Parathyroid adenoma (tissue), 2 donors: ENCODE results near the gene MYO5C.

Experiments
- H2AFZ ChIP-seq: fragments of 300-600 bp; sonication (generic); one replicate; pipeline ENCODE4 v1.7.0; 2017; ENCODE audit warnings: antibody characterized with exemption, mild to moderate bottlenecking
- H3K27ac ChIP-seq: fragments of 300-600 bp; sonication (generic); one replicate; pipeline ENCODE4 v1.7.0; 2017
- H3K27me3 ChIP-seq: fragments of 300-600 bp; sonication (generic); one replicate; pipeline ENCODE4 v1.7.0; 2017; ENCODE audit warnings: low read length; ENCODE audit not compliant: control insufficient read depth, insufficient read depth
- H3K36me3 ChIP-seq: fragments of 300-600 bp; sonication (generic); one replicate; pipeline ENCODE4 v1.7.0; 2017; ENCODE audit warnings: low read length; ENCODE audit not compliant: control insufficient read depth, insufficient read depth
- H3K4me1 ChIP-seq: fragments of 300-600 bp; sonication (generic); one replicate; pipeline ENCODE4 v1.7.0; 2017; ENCODE audit warnings: control low read depth
- H3K4me2 ChIP-seq: fragments of 300-600 bp; sonication (generic); one replicate; pipeline ENCODE4 v1.7.0; 2017; ENCODE audit warnings: low read length
- H3K4me3 ChIP-seq: fragments of 300-600 bp; sonication (generic); one replicate; pipeline ENCODE4 v1.7.0; 2017; ENCODE audit warnings: low read depth, low read length
- H3K79me2 ChIP-seq: fragments of 300-600 bp; sonication (generic); one replicate; pipeline ENCODE4 v1.7.0; 2017; ENCODE audit warnings: control low read depth
- H3K9ac ChIP-seq: fragments of 300-600 bp; sonication (generic); one replicate; pipeline ENCODE4 v1.7.0; 2017; ENCODE audit warnings: mild to moderate bottlenecking
- H3K9me3 ChIP-seq: fragments of 300-600 bp; sonication (generic); one replicate; pipeline ENCODE4 v1.7.0; 2017; ENCODE audit warnings: low read length; ENCODE audit not compliant: control insufficient read depth
- TF ChIP-seq, protein P1 (sequence below): fragments of 300-600 bp; sonication (generic); IDR thresholded peaks from one replicate; pipeline ENCODE4 v1.7.0; 2017; ENCODE audit warnings: antibody characterized with exemption, mild to moderate bottlenecking
- donor health status: primary hyperparathyroidism.

MYO5C gene

DNA sequence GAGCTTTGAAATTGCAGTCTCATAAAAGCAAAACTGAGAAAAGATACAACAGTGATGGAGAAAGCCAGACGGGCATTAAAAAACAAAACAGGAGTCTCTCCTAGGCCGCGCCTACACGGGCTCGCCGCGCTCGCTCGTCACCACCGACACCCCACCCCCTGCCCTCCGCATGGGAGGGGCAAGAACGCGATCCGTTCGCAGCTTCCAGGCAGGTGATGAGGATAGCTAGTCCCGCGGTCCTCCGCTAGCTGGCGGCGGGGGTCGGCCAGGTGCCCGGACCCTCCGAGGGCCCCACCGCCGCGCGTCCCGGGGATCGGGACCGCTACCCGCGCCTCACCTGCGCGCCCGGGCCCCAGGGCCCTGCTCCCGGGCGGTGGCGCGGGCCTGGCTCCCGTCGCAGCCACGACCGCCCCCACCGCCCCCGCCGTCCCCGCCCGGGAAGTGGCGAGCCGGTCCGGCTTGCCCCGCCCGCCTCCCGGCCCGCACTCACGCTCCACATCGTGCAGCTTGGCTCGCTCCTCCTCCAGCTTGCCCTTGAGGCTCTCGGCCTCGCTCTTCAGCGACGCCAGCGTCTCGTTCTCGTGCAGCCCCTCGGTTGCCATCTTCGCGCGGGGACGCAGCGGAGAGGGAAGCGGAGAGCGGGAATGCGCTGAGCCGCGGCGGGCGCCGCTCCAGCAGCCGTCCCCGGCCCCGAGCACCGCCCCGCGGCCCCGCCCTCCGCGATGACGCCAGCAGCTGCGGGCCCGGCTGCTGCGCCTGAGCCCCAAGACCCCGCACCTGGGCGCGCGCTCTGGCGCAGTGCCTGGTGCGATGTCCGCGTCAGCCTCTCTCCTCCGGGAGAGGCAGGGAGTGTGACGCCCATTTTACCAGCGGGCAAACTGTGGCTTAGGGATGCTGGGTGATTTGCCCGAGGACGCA is 116.1 kb downstream of the MYO5C start:
- TF ChIP-seq, protein P1, sequence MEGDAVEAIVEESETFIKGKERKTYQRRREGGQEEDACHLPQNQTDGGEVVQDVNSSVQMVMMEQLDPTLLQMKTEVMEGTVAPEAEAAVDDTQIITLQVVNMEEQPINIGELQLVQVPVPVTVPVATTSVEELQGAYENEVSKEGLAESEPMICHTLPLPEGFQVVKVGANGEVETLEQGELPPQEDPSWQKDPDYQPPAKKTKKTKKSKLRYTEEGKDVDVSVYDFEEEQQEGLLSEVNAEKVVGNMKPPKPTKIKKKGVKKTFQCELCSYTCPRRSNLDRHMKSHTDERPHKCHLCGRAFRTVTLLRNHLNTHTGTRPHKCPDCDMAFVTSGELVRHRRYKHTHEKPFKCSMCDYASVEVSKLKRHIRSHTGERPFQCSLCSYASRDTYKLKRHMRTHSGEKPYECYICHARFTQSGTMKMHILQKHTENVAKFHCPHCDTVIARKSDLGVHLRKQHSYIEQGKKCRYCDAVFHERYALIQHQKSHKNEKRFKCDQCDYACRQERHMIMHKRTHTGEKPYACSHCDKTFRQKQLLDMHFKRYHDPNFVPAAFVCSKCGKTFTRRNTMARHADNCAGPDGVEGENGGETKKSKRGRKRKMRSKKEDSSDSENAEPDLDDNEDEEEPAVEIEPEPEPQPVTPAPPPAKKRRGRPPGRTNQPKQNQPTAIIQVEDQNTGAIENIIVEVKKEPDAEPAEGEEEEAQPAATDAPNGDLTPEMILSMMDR: no peak
- H3K79me2 ChIP-seq: no peaks in the 10 kb centered on the region
- peak overlapping the region; percentile 72 for H3K27ac ChIP-seq

GRCh38 chr15:52178765-52179164 is 116.8 kb downstream of the MYO5C start:
- Histone ChIP-seq H3K4me2 (peak overlapping the region; percentile 84), H3K79me2 (no peaks in the 10 kb centered on the region), H3K9me3 (no peaks in the 10 kb centered on the region), H2AFZ (peak overlapping the region; percentile 79), H3K4me3 (peak overlapping the region; percentile 72), H3K4me1 (no peaks in the 10 kb centered on the region), H3K27ac (peak overlapping the region; percentile 72), H3K27me3 (no peaks in the 10 kb centered on the region), H3K36me3 (no peaks in the 10 kb centered on the region), H3K9ac (no peak overlapping the region)
- TF ChIP-seq, protein P1: no peak

More for the DNA sequence above, 116.1 kb downstream of the MYO5C start:
- Histone ChIP-seq H3K4me1 (no peaks in the 10 kb centered on the region), H2AFZ (peak overlapping the region; percentile 99), H3K9me3 (no peaks in the 10 kb centered on the region), H3K4me2 (peak overlapping the region; percentile 84), H3K36me3 (no peaks in the 10 kb centered on the region), H3K4me3 (peak overlapping the region; percentile 72), H3K27me3 (no peaks in the 10 kb centered on the region), H3K9ac (peak overlapping the region; percentile 46)

- Histone ChIP-seq H3K4me3 (no peak overlapping the region), H3K79me2 (peaks cover 3% of the 10 kb centered on the region), H3K9me3 (no peaks in the 10 kb centered on the region), H3K4me1 (no peaks in the 10 kb centered on the region), H3K36me3 (no peaks in the 10 kb centered on the region), H3K9ac (no peak overlapping the region), H3K4me2 (no peak overlapping the region), H3K27me3 (no peaks in the 10 kb centered on the region), H2AFZ (no peak overlapping the region), H3K27ac (no peak overlapping the region)
- TF ChIP-seq, protein P1: no peak
Measured at GRCh38 chr15:52172869-52173268, 122.7 kb downstream of the MYO5C start.

GRCh38 chr15:52171807-52172206 is 123.8 kb downstream of the MYO5C start:
- no peak overlapping the region for H3K9ac ChIP-seq
- H3K27ac ChIP-seq: no peak overlapping the region

More at GRCh38 chr15:52171807-52172206, 123.8 kb downstream of the MYO5C start:
- no peaks in the 10 kb centered on the region for H3K9me3 ChIP-seq
- H3K4me1 ChIP-seq: no peaks in the 10 kb centered on the region
- TF ChIP-seq, protein P1: no peak
- no peak overlapping the region for H3K4me2 ChIP-seq
- peaks cover 3% of the 10 kb centered on the region for H3K79me2 ChIP-seq
- H2AFZ ChIP-seq: no peak overlapping the region
- no peaks in the 10 kb centered on the region for H3K27me3 ChIP-seq
- H3K4me3 ChIP-seq: no peak overlapping the region
- no peaks in the 10 kb centered on the region for H3K36me3 ChIP-seq
